SU-DHL-6 (cell line): Measurements from ENCODE around the gene NRP1.

Experiments used
- H2AFZ ChIP-seq: fragments of 200-600 bp; sonication (generic); 2 replicates; pipeline ENCODE4 v1.6.1; 2014; ENCODE audit warnings: low read depth, mild to moderate bottlenecking, moderate library complexity, mixed read lengths, antibody characterized with exemption, low read length; ENCODE audit not compliant: severe bottlenecking
- H3F3A ChIP-seq: fragments of 200-600 bp; shearing (Covaris generic); 2 replicates; pipeline ENCODE4 v1.6.0; 2016; ENCODE audit warnings: antibody characterized with exemption, mild to moderate bottlenecking; ENCODE audit not compliant: insufficient read depth
- H3K27ac ChIP-seq: fragments of 200-600 bp; sonication (generic); 2 replicates; pipeline ENCODE4 v1.5.1; 2016; ENCODE audit warnings: low read depth, mild to moderate bottlenecking, low read length, moderate library complexity, mixed read lengths
- H3K27me3 ChIP-seq: fragments of 200-600 bp; sonication (generic), shearing (Covaris generic); 2 replicates; pipeline ENCODE4 v1.6.0; 2014; ENCODE audit warnings: mild to moderate bottlenecking, low read length
- H3K36me3 ChIP-seq: fragments of 200-600 bp; sonication (generic); 2 replicates; pipeline ENCODE4 v1.6.1; 2014; ENCODE audit warnings: mild to moderate bottlenecking, low read length, mixed read lengths
- H3K4me2 ChIP-seq: fragments of 300-600, 200-600 bp; shearing (Covaris generic), sonication (generic); 2 replicates; pipeline ENCODE4 v1.6.0; 2014; ENCODE audit warnings: low read length, low read depth, mild to moderate bottlenecking; ENCODE audit not compliant: poor library complexity, severe bottlenecking
- H3K4me3 ChIP-seq: fragments of 200-600 bp; sonication (generic); 2 replicates; pipeline ENCODE4 v1.5.1; 2014; ENCODE audit warnings: antibody characterized with exemption, low read length, mild to moderate bottlenecking, mixed read lengths; ENCODE audit not compliant: insufficient read depth, poor library complexity, severe bottlenecking
- H3K79me2 ChIP-seq: fragments of 200-600 bp; sonication (generic); 2 replicates; pipeline ENCODE4 v1.6.1; 2014; ENCODE audit warnings: mild to moderate bottlenecking, low read length, moderate library complexity; ENCODE audit not compliant: insufficient read depth
- H3K9ac ChIP-seq: fragments of 200-600 bp; sonication (generic); 2 replicates; pipeline ENCODE4 v1.7.0; 2014; ENCODE audit warnings: mild to moderate bottlenecking, low read length
- H3K9me2 ChIP-seq: fragments of 200-600 bp; sonication (generic); replicated peaks from 2 replicates; pipeline ENCODE4 v1.6.1; 2014; ENCODE audit warnings: low read length; ENCODE audit not compliant: insufficient read depth
- H3K9me3 ChIP-seq: fragments of 200-600 bp; sonication (generic); 2 replicates; pipeline ENCODE4 v1.6.1; 2014; ENCODE audit warnings: low read length, mixed read lengths; ENCODE audit not compliant: insufficient read depth
- H4K20me1 ChIP-seq: fragments of 200-600 bp; sonication (generic); 2 replicates; pipeline ENCODE4 v1.6.1; 2014; ENCODE audit warnings: low read depth, mild to moderate bottlenecking, antibody characterized with exemption, low read length, moderate library complexity, mixed read lengths
- EZH2phosphoT487 ChIP-seq: fragments of 200-600 bp; sonication (generic), shearing (Covaris generic); conservative IDR thresholded peaks from 2 replicates; pipeline ENCODE4 v1.6.1; 2018; ENCODE audit warnings: mild to moderate bottlenecking, antibody characterized with exemption, low read length, moderate library complexity, mixed read lengths
- TF ChIP-seq, protein P1 (sequence below): fragments of 200-600 bp; sonication (generic); IDR thresholded peaks from one replicate; pipeline ENCODE4 v1.5.1; 2017; ENCODE audit warnings: antibody characterized with exemption, mild to moderate bottlenecking, low read length, moderate library complexity; ENCODE audit not compliant: insufficient read depth, poor library complexity, severe bottlenecking

NRP1 gene

DNA sequence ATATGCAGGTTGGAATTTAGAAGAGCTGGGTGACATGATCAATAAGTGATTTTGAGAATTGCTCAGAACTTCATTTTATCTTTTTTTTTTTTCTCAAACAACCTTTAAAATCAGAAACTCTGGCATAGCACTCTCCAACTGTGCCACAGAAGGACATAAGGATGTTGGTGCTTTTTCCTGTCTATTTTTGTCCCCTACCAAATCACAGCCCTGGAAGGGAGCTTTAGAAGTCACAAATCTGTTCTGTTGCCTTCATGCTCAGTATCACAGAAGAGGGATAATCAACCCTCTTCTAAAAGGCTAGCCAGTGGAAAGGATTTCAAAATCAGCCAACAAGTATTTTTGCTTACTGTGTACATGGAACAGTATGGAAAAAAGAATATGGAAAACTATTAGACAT lies 14.8 kb upstream of the NRP1 start:
- Histone ChIP-seq H3K9me3 (no peaks in the 10 kb centered on the region), H3K36me3 (no peaks in the 10 kb centered on the region), H3K27ac (no peak overlapping the region), H3K27me3 (no peaks in the 10 kb centered on the region), H3K4me2 (no peak overlapping the region), H3K79me2 (no peaks in the 10 kb centered on the region), H3F3A (no peaks in the 10 kb centered on the region), H3K4me3 (no peak overlapping the region), H3K9ac (no peak overlapping the region), H4K20me1 (no peaks in the 10 kb centered on the region), H2AFZ (no peak overlapping the region), H3K9me2 (no peaks in the 10 kb centered on the region)
- TF ChIP-seq, protein P1, sequence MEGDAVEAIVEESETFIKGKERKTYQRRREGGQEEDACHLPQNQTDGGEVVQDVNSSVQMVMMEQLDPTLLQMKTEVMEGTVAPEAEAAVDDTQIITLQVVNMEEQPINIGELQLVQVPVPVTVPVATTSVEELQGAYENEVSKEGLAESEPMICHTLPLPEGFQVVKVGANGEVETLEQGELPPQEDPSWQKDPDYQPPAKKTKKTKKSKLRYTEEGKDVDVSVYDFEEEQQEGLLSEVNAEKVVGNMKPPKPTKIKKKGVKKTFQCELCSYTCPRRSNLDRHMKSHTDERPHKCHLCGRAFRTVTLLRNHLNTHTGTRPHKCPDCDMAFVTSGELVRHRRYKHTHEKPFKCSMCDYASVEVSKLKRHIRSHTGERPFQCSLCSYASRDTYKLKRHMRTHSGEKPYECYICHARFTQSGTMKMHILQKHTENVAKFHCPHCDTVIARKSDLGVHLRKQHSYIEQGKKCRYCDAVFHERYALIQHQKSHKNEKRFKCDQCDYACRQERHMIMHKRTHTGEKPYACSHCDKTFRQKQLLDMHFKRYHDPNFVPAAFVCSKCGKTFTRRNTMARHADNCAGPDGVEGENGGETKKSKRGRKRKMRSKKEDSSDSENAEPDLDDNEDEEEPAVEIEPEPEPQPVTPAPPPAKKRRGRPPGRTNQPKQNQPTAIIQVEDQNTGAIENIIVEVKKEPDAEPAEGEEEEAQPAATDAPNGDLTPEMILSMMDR: no peak
- TF ChIP-seq EZH2phosphoT487: no peak

DNA sequence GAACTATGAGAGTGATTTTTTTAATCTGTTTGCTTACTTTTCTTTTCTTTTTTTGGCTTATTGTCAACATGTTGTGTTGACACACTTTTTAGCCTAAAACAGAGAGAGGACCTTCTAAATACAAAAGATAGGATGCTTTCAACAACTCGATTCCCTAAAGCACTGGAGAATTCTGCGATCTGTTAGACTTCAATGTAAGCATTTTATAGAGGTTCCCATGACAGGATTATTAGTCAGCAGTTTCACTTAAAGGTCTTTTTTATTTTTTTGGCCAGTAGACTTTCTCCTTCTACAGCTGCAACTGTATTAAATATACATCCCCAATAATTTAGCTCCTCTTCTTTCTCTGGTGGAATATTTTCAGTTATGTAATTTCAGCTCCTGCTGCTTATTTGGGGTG lies 12.7 kb upstream of the NRP1 start:
- H3K9ac ChIP-seq: no peak overlapping the region
- no peak overlapping the region for H2AFZ ChIP-seq
- no peaks in the 10 kb centered on the region for H4K20me1 ChIP-seq
- H3K4me2 ChIP-seq: no peak overlapping the region
- no peaks in the 10 kb centered on the region for H3K27me3 ChIP-seq
- no peak overlapping the region for H3K27ac ChIP-seq
- H3K36me3 ChIP-seq: no peaks in the 10 kb centered on the region
- no peaks in the 10 kb centered on the region for H3K9me3 ChIP-seq
- H3K9me2 ChIP-seq: no peaks in the 10 kb centered on the region
- no peak overlapping the region for H3K4me3 ChIP-seq
- no peaks in the 10 kb centered on the region for H3F3A ChIP-seq
- no peaks in the 10 kb centered on the region for H3K79me2 ChIP-seq
- TF ChIP-seq, protein P1: no peak
- TF ChIP-seq EZH2phosphoT487: no peak

DNA sequence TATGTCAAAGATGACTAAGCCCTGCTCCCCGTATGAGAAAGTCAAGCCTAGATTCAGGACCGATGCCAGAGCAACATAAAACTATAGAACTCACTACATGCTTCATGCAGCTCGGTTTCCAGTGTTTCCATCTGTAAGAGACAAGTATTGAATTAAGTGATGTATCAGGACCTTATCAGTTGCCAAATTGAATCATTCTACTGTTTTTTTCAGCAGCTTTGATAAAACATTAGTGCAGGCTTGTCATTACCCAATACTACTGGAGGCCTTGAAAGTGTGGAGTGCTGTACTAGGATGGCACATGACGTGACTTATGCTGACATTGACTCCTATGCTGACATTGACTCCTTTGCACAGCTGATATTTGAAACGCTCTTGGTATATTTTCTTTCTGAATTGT lies 10.8 kb upstream of the NRP1 start:
- Histone ChIP-seq H3K4me2 (no peak overlapping the region), H3K4me3 (no peak overlapping the region), H3K9me2 (no peaks in the 10 kb centered on the region), H3K27me3 (no peaks in the 10 kb centered on the region), H4K20me1 (no peaks in the 10 kb centered on the region), H3F3A (no peaks in the 10 kb centered on the region), H3K79me2 (no peaks in the 10 kb centered on the region), H3K27ac (no peak overlapping the region), H3K9me3 (no peaks in the 10 kb centered on the region), H3K36me3 (no peaks in the 10 kb centered on the region), H2AFZ (no peak overlapping the region), H3K9ac (no peak overlapping the region)
- no peak for TF ChIP-seq EZH2phosphoT487
- TF ChIP-seq, protein P1: no peak

DNA sequence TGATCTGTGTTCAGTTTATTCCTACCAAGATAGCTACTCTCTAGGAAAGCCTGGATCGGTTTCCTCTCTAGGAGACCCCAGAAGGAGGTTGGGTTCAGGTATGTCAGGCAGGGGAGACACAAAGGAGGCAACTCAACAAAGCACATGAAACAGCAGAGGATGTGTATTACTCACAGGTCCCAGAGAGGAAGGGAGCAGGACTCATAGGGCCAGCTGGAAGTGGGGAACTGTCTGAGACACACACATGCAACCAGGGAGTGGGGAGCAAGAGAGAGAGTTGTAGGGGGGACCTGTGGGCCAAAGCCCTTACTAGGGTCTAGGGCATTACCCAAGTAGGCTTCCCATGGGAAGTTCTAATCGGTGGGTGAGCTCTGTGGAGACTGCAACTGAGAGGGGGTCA lies 10.2 kb upstream of the NRP1 start:
- Histone ChIP-seq H2AFZ (no peak overlapping the region), H4K20me1 (no peaks in the 10 kb centered on the region), H3K9me3 (no peaks in the 10 kb centered on the region), H3K27me3 (no peaks in the 10 kb centered on the region), H3F3A (no peaks in the 10 kb centered on the region), H3K79me2 (no peaks in the 10 kb centered on the region), H3K4me3 (no peak overlapping the region), H3K4me2 (no peak overlapping the region), H3K36me3 (no peaks in the 10 kb centered on the region), H3K27ac (no peak overlapping the region), H3K9ac (no peak overlapping the region), H3K9me2 (no peaks in the 10 kb centered on the region)
- TF ChIP-seq, protein P1: no peak
- no peak for TF ChIP-seq EZH2phosphoT487
